SJSA1 (cell line): Measurements from ENCODE around the gene FAM118B. TPM values are rescaled to one million over a fixed set of nuclear protein-coding genes. Genes with fewer than 3 reads are reported as not detected.

Experiments
- DNase-seq, 2 experiments: peaks; one replicate each; pipeline ENCODE4 v3.0.0-alpha.2; 2015 to 2020; ENCODE audit warnings: low spot score in 2 of 2, low read depth in 1 of 2
- H3K27ac ChIP-seq: fragments of 250-450 bp; sonication (Bioruptor Pico); 2 replicates; pipeline ENCODE4 v1.5.1; 2020; ENCODE audit warnings: mild to moderate bottlenecking, moderate library complexity
- H3K27me3 ChIP-seq: fragments of 250-450 bp; sonication (Bioruptor Pico); replicated peaks from 2 replicates; pipeline ENCODE4 v1.5.1; 2020; ENCODE audit warnings: mild to moderate bottlenecking, moderate library complexity
- H3K36me3 ChIP-seq: fragments of 250-450 bp; sonication (Bioruptor Pico); 2 replicates; pipeline ENCODE4 v1.5.1; 2020; ENCODE audit warnings: mild to moderate bottlenecking
- H3K4me1 ChIP-seq: fragments of 250-450 bp; sonication (Bioruptor Pico); replicated peaks from 2 replicates; pipeline ENCODE4 v1.6.1; 2021; ENCODE audit warnings: mild to moderate bottlenecking
- H3K4me3 ChIP-seq: fragments of 250-450 bp; sonication (Bioruptor Pico); 2 replicates; pipeline ENCODE4 v1.5.1; 2020; ENCODE audit warnings: mild to moderate bottlenecking
- H3K9me3 ChIP-seq: fragments of 250-450 bp; sonication (Bioruptor Pico); replicated peaks from 2 replicates; pipeline ENCODE4 v1.5.1; 2020; ENCODE audit warnings: mild to moderate bottlenecking
- total RNA-seq: library from RNA; depleted of rRNA; stranded (reverse); fragments of >200 nt; shearing (Covaris generic); gene quantifications from 2 replicates; pipeline ENCODE4 v1.2.3, GENCODE V29; 2014

Gene FAM118B
- total RNA-seq, 1 experiment from 2014 or later, result 12.2 TPM

- no peak for DNase-seq
- Histone ChIP-seq H3K4me3 (no peak overlapping the region), H3K4me1 (no peaks in the 10 kb centered on the region), H3K9me3 (no peaks in the 10 kb centered on the region), H3K27ac (no peak overlapping the region), H3K36me3 (peaks cover 2% of the 10 kb centered on the region; the same call in 1 of the 2 replicates), H3K27me3 (no peaks in the 10 kb centered on the region)
Measured at GRCh38 chr11:126192361-126192760, 19.2 kb upstream of the FAM118B start.

GRCh38 chr11:126193038-126193478, 18.5 kb upstream of the FAM118B start:
- Histone ChIP-seq H3K9me3 (no peaks in the 10 kb centered on the region), H3K4me1 (no peaks in the 10 kb centered on the region), H3K27me3 (no peaks in the 10 kb centered on the region), H3K4me3 (no peak overlapping the region), H3K27ac (no peak overlapping the region), H3K36me3 (peaks cover 6% of the 10 kb centered on the region; the same call in 1 of the 2 replicates)
- no peak for DNase-seq

- Histone ChIP-seq H3K9me3 (no peaks in the 10 kb centered on the region), H3K4me3 (no peak overlapping the region), H3K36me3 (peaks cover 6% of the 10 kb centered on the region; the same call in 1 of the 2 replicates), H3K27ac (no peak overlapping the region), H3K27me3 (no peaks in the 10 kb centered on the region), H3K4me1 (no peaks in the 10 kb centered on the region)
- peak in 1 of 2 experiments; percentile 11 for DNase-seq
Measured at GRCh38 chr11:126194121-126194543, 17.4 kb upstream of the FAM118B start.

- H3K4me3 ChIP-seq, result no peak overlapping the region
- no peaks in the 10 kb centered on the region for H3K27me3 ChIP-seq
- H3K9me3 ChIP-seq, result no peaks in the 10 kb centered on the region
- DNase-seq, result no peak
- H3K36me3 ChIP-seq, result peaks cover 6% of the 10 kb centered on the region; the same call in 1 of the 2 replicates
- H3K4me1 ChIP-seq, result no peaks in the 10 kb centered on the region
- H3K27ac ChIP-seq, result no peak overlapping the region
Measured at GRCh38 chr11:126195119-126195518, 16.5 kb upstream of the FAM118B start.

- H3K9me3 ChIP-seq, result no peaks in the 10 kb centered on the region
- no peak for DNase-seq
- peaks cover 6% of the 10 kb centered on the region; the same call in 1 of the 2 replicates for H3K36me3 ChIP-seq
- no peaks in the 10 kb centered on the region for H3K27me3 ChIP-seq
- no peak overlapping the region for H3K4me3 ChIP-seq
- H3K4me1 ChIP-seq, result no peaks in the 10 kb centered on the region
- H3K27ac ChIP-seq, result no peak overlapping the region
Measured at GRCh38 chr11:126197277-126197939, 14.2 kb upstream of the FAM118B start.

GRCh38 chr11:126198648-126199047, 12.9 kb upstream of the FAM118B start:
- H3K27me3 ChIP-seq, result no peaks in the 10 kb centered on the region
- H3K36me3 ChIP-seq, result peaks cover 10% of the 10 kb centered on the region
- no peak for DNase-seq
- H3K4me3 ChIP-seq, result no peak overlapping the region
- H3K4me1 ChIP-seq, result no peaks in the 10 kb centered on the region
- no peaks in the 10 kb centered on the region for H3K9me3 ChIP-seq
- H3K27ac ChIP-seq, result no peak overlapping the region

- H3K4me3 ChIP-seq, result no peak overlapping the region
- H3K4me1 ChIP-seq, result no peaks in the 10 kb centered on the region
- no peak overlapping the region for H3K27ac ChIP-seq
- no peaks in the 10 kb centered on the region for H3K27me3 ChIP-seq
- DNase-seq, result no peak
- H3K36me3 ChIP-seq, result peaks cover 15% of the 10 kb centered on the region
- no peaks in the 10 kb centered on the region for H3K9me3 ChIP-seq
Measured at GRCh38 chr11:126202646-126203359, 8.8 kb upstream of the FAM118B start.

GRCh38 chr11:126205359-126205758, 6.2 kb upstream of the FAM118B start:
- peaks cover 2% of the 10 kb centered on the region; the same call in 1 of the 2 replicates for H3K4me1 ChIP-seq
- H3K4me3 ChIP-seq, result no peak overlapping the region
- no peak for DNase-seq
- H3K9me3 ChIP-seq, result no peaks in the 10 kb centered on the region
- H3K27ac ChIP-seq, result no peak overlapping the region
- H3K27me3 ChIP-seq, result no peaks in the 10 kb centered on the region
- H3K36me3 ChIP-seq, result peaks cover 17% of the 10 kb centered on the region; the same call in 1 of the 2 replicates

GRCh38 chr11:126207896-126208295, 3.7 kb upstream of the FAM118B start:
- Histone ChIP-seq H3K9me3 (no peaks in the 10 kb centered on the region), H3K36me3 (peaks cover 19% of the 10 kb centered on the region; the same call in 1 of the 2 replicates), H3K27me3 (no peaks in the 10 kb centered on the region), H3K4me1 (peaks cover 7% of the 10 kb centered on the region; the same call in 1 of the 2 replicates), H3K4me3 (no peak overlapping the region), H3K27ac (no peak overlapping the region)
- no peak for DNase-seq

- no peaks in the 10 kb centered on the region for H3K27me3 ChIP-seq
- H3K27ac ChIP-seq, result no peak overlapping the region
- H3K9me3 ChIP-seq, result no peaks in the 10 kb centered on the region
- peak overlapping the region; percentile 63 for H3K4me3 ChIP-seq
- peaks cover 7% of the 10 kb centered on the region; the same call in 1 of the 2 replicates for H3K4me1 ChIP-seq
- peaks cover 5% of the 10 kb centered on the region; the same call in 1 of the 2 replicates for H3K36me3 ChIP-seq
- DNase-seq, result no peak
Measured at GRCh38 chr11:126210871-126211235, 729 bp upstream of the FAM118B start.

- H3K27ac ChIP-seq, result no peak overlapping the region
- no peaks in the 10 kb centered on the region for H3K9me3 ChIP-seq
- DNase-seq, result no peak
- peak overlapping the region; percentile 63 for H3K4me3 ChIP-seq
- H3K27me3 ChIP-seq, result no peaks in the 10 kb centered on the region
- H3K4me1 ChIP-seq, result peaks cover 7% of the 10 kb centered on the region; the same call in 1 of the 2 replicates
- peaks cover 5% of the 10 kb centered on the region; the same call in 1 of the 2 replicates for H3K36me3 ChIP-seq
Measured at GRCh38 chr11:126212089-126212660, 593 bp downstream of the FAM118B start.

GRCh38 chr11:126214441-126214840, 2.9 kb downstream of the FAM118B start:
- Histone ChIP-seq H3K4me3 (no peak overlapping the region), H3K4me1 (peaks cover 7% of the 10 kb centered on the region; the same call in 1 of the 2 replicates), H3K9me3 (no peaks in the 10 kb centered on the region), H3K27me3 (no peaks in the 10 kb centered on the region), H3K27ac (no peak overlapping the region), H3K36me3 (peaks cover 5% of the 10 kb centered on the region; the same call in 1 of the 2 replicates)
- DNase-seq, result no peak

GRCh38 chr11:126214841-126215240, 3.3 kb downstream of the FAM118B start:
- DNase-seq, result no peak
- Histone ChIP-seq H3K4me1 (peaks cover 7% of the 10 kb centered on the region; the same call in 1 of the 2 replicates), H3K4me3 (no peak overlapping the region)

More at GRCh38 chr11:126214841-126215240, 3.3 kb downstream of the FAM118B start:
- Histone ChIP-seq H3K9me3 (no peaks in the 10 kb centered on the region), H3K36me3 (peaks cover 5% of the 10 kb centered on the region; the same call in 1 of the 2 replicates), H3K27me3 (no peaks in the 10 kb centered on the region), H3K27ac (no peak overlapping the region)
